HCT116 (cell line): ENCODE measurements around the gene TCAF2. TPM values are rescaled to one million over a fixed set of nuclear protein-coding genes. Genes with fewer than 3 reads are reported as not detected.
"Not testable (repeated sequence)": the region's sequence is repeated elsewhere in the genome, so short reads cannot be mapped to it uniquely, and the experiment has no call there.

Experiments used
- ATAC-seq: fragments of 200-7000 bp; cut with Tn5 transposase; 2 replicates; pipeline ENCODE4 v1.9.1; 2020; ENCODE audit warnings: mild to moderate bottlenecking, moderate library complexity
- BruUV-seq: library from RNA; stranded (reverse); fragments of 400-500 nt; replicated peaks from 2 replicates; lab custom pipeline; 2021; lab: Mats Ljungman, UMichigan
- CTCF ChIA-PET: fragments of 300-600 bp; sonication (Branson Sonifier 250); formaldehyde crosslinking; loops from one replicate; lab custom pipeline; 2021; ENCODE audit warnings: antibody characterized with exemption; lab: Charles Lee
- POLR2A ChIA-PET: fragments of 300-600, 350-600 bp; sonication (Branson Sonifier 250); formaldehyde crosslinking; loops from one replicate; lab custom pipeline; 2021; ENCODE audit warnings: antibody characterized with exemption; lab: Charles Lee
- RAD21 ChIA-PET, 2 experiments: fragments of 300-600 bp; sonication (Branson Sonifier 250); formaldehyde crosslinking; loops; one replicate each; lab custom pipeline; 2023; ENCODE audit warnings: low total read pairs in 2 of 2; ENCODE audit not compliant: uncharacterized antibody in 2 of 2, unreplicated experiment in 2 of 2, low non-redundant PET in 1 of 2; lab: Charles Lee
- DNase-seq: peaks from one replicate; pipeline ENCODE4 v3.0.0-alpha.2; 2010; ENCODE audit warnings: low read depth, low spot score
- H2AFZ ChIP-seq: fragments of 200-600 bp; shearing (Covaris generic), sonication (generic); 2 replicates; pipeline ENCODE4 v1.6.1; 2017; ENCODE audit warnings: low read depth, mixed run types, mixed read lengths, antibody characterized with exemption, low read length; ENCODE audit not compliant: poor library complexity, severe bottlenecking
- H3K27ac ChIP-seq: 2 replicates; pipeline ENCODE4 v1.5.1; 2012; ENCODE audit warnings: low read depth, low read length
- H3K27me3 ChIP-seq: fragments of 200-600 bp; sonication (generic); 2 replicates; pipeline ENCODE4 v1.6.1; 2016; ENCODE audit warnings: mixed run types, low read length, mixed read lengths; ENCODE audit not compliant: insufficient read depth
- H3K36me3 ChIP-seq, 2 experiments: fragments of 200-500 bp in 1 of 2; fragments of 200-600 bp in 1 of 2; sonication (Bioruptor generic) in 1 of 2; sonication (generic) in 1 of 2; 2 replicates each; pipeline versions ENCODE4 v1.5.1 to v1.6.1; 2014 to 2016; ENCODE audit warnings: low read length in 2 of 2, inconsistent platforms in 1 of 2, mixed read lengths in 1 of 2, mixed run types in 1 of 2; ENCODE audit not compliant: insufficient read depth in 2 of 2, control insufficient read depth in 1 of 2
- H3K4me1 ChIP-seq, 2 experiments: fragments of 200-600 bp in 1 of 2; sonication (generic) in 1 of 2; 2 replicates each; pipeline versions ENCODE4 v1.5.1 to v1.6.1; 2012 to 2017; ENCODE audit warnings: low read length in 2 of 2, inconsistent platforms in 1 of 2, mild to moderate bottlenecking in 1 of 2, mixed read lengths in 1 of 2, mixed run types in 1 of 2, moderate library complexity in 1 of 2; ENCODE audit not compliant: insufficient read depth in 2 of 2, control insufficient read depth in 1 of 2
- H3K4me2 ChIP-seq: fragments of 200-600 bp; sonication (generic); 2 replicates; pipeline ENCODE4 v1.6.1; 2017; ENCODE audit warnings: mixed run types, low read length, mixed read lengths
- H3K4me3 ChIP-seq, 2 experiments: fragments of 200-600 bp in 1 of 2; sonication (generic) in 1 of 2; replicated peaks in 1 of 2; 2 replicates each; pipeline ENCODE4 v1.5.1; 2011 to 2016; ENCODE audit warnings: low read length in 2 of 2, control low read depth in 1 of 2, low read depth in 1 of 2, mild to moderate bottlenecking in 1 of 2, mixed read lengths in 1 of 2, mixed run types in 1 of 2
- H3K79me2 ChIP-seq: fragments of 200-600 bp; sonication (generic); 2 replicates; pipeline ENCODE4 v1.6.1; 2017; ENCODE audit warnings: mild to moderate bottlenecking, mixed run types, low read length, moderate library complexity, mixed read lengths; ENCODE audit not compliant: insufficient read depth
- H3K9ac ChIP-seq: fragments of 200-600 bp; sonication (generic); 2 replicates; pipeline ENCODE4 v1.6.1; 2016; ENCODE audit warnings: low read length, mixed read lengths
- H3K9me2 ChIP-seq: fragments of 200-600 bp; sonication (generic), shearing (Covaris generic); 2 replicates; pipeline ENCODE4 v1.6.1; 2017; ENCODE audit warnings: mixed run types, mild to moderate bottlenecking, moderate library complexity; ENCODE audit not compliant: insufficient read depth
- H3K9me3 ChIP-seq, 2 experiments: fragments of 200-500 bp in 1 of 2; fragments of 200-600 bp in 1 of 2; sonication (Bioruptor generic) in 1 of 2; sonication (generic) in 1 of 2; 2 replicates each; pipeline ENCODE4 v1.6.1; 2014 to 2017; ENCODE audit warnings: low read length in 2 of 2, mixed read lengths in 2 of 2, inconsistent platforms in 1 of 2, low read depth in 1 of 2, mild to moderate bottlenecking in 1 of 2, mixed run types in 1 of 2, moderate library complexity in 1 of 2; ENCODE audit not compliant: control insufficient read depth in 1 of 2, insufficient read depth in 1 of 2
- H4K20me1 ChIP-seq: fragments of 200-600 bp; sonication (generic), shearing (Covaris generic); 2 replicates; pipeline ENCODE4 v1.6.1; 2017; ENCODE audit warnings: mixed run types, mild to moderate bottlenecking, moderate library complexity; ENCODE audit not compliant: insufficient read depth
- intact Hi-C: fragments of 100-400 bp; cut with micrococcal nuclease; formaldehyde crosslinking; loops from 2 replicates; pipeline ENCODE4 v1.10.0; 2022
- total RNA-seq: library from RNA; stranded (reverse); gene quantifications from one replicate; pipeline ENCODE4 v1.2.1, GENCODE V29; 2021; ENCODE audit not compliant: unreplicated experiment

TCAF2 gene
- total RNA-seq, 1 experiment from 2014 or later, result 1.3 TPM

GRCh38 chr7:143598086-143598485, 22.7 kb upstream of the TCAF2 start:
- H3K27ac ChIP-seq, H3K9ac ChIP-seq, ATAC-seq, H3K9me2 ChIP-seq, CTCF ChIA-PET, H3K4me3 ChIP-seq, RAD21 ChIA-PET, H2AFZ ChIP-seq, POLR2A ChIA-PET, H3K79me2 ChIP-seq, H3K36me3 ChIP-seq, H3K4me2 ChIP-seq, H4K20me1 ChIP-seq, DNase-seq, H3K4me1 ChIP-seq, H3K9me3 ChIP-seq, intact Hi-C loops, H3K27me3 ChIP-seq: not testable (repeated sequence)
- BruUV-seq, result TSS peak; percentile 80

GRCh38 chr7:143603549-143603948, 17.2 kb upstream of the TCAF2 start:
- BruUV-seq, H2AFZ ChIP-seq, H3K9me3 ChIP-seq, RAD21 ChIA-PET, H4K20me1 ChIP-seq, intact Hi-C loops, ATAC-seq, H3K4me1 ChIP-seq, H3K9me2 ChIP-seq, H3K79me2 ChIP-seq, H3K4me3 ChIP-seq, H3K36me3 ChIP-seq, CTCF ChIA-PET, H3K27ac ChIP-seq, H3K27me3 ChIP-seq, H3K4me2 ChIP-seq, POLR2A ChIA-PET, DNase-seq, H3K9ac ChIP-seq: not testable (repeated sequence)

GRCh38 chr7:143606088-143606487, 14.7 kb upstream of the TCAF2 start:
- H3K79me2 ChIP-seq, H3K9ac ChIP-seq, ATAC-seq, H3K4me3 ChIP-seq, H3K4me2 ChIP-seq, H3K27ac ChIP-seq, POLR2A ChIA-PET, H3K9me2 ChIP-seq, H3K9me3 ChIP-seq, DNase-seq, intact Hi-C loops, H4K20me1 ChIP-seq, H3K4me1 ChIP-seq, RAD21 ChIA-PET, H3K36me3 ChIP-seq, CTCF ChIA-PET, BruUV-seq, H3K27me3 ChIP-seq, H2AFZ ChIP-seq: not testable (repeated sequence)

- DNase-seq, H3K4me2 ChIP-seq, ATAC-seq, H3K27ac ChIP-seq, BruUV-seq, H3K9ac ChIP-seq, H2AFZ ChIP-seq, H3K27me3 ChIP-seq, H3K9me2 ChIP-seq, H3K4me3 ChIP-seq, intact Hi-C loops, POLR2A ChIA-PET, H4K20me1 ChIP-seq, CTCF ChIA-PET, RAD21 ChIA-PET, H3K79me2 ChIP-seq, H3K4me1 ChIP-seq, H3K36me3 ChIP-seq, H3K9me3 ChIP-seq: not testable (repeated sequence)
Observed at GRCh38 chr7:143615545-143615944, 5.2 kb upstream of the TCAF2 start.

- RAD21 ChIA-PET, H3K4me3 ChIP-seq, H3K27ac ChIP-seq, H3K27me3 ChIP-seq, ATAC-seq, BruUV-seq, H3K79me2 ChIP-seq, H3K36me3 ChIP-seq, H3K9me3 ChIP-seq, H4K20me1 ChIP-seq, CTCF ChIA-PET, H3K9ac ChIP-seq, DNase-seq, H3K4me2 ChIP-seq, H3K4me1 ChIP-seq, POLR2A ChIA-PET, H3K9me2 ChIP-seq, intact Hi-C loops, H2AFZ ChIP-seq: not testable (repeated sequence)
Observed at GRCh38 chr7:143617204-143617603, 3.6 kb upstream of the TCAF2 start.
